H1 (cell line): Measurements from ENCODE around the gene PCDHGA1. TPM values are rescaled to one million over a fixed set of nuclear protein-coding genes. Genes with fewer than 3 reads are reported as not detected.

Experiments used
- ATF3 ChIP-seq: IDR thresholded peaks from 2 replicates; pipeline ENCODE4 v1.6.1; 2011; ENCODE audit warnings: low read depth, mild to moderate bottlenecking, low read length; ENCODE audit not compliant: insufficient read depth
- CBX5 ChIP-seq: fragments of 300-800, 300-1000 bp; sonication (generic); IDR thresholded peaks from 2 replicates; pipeline ENCODE4 v1.7.1; 2016; ENCODE audit warnings: antibody characterized with exemption, low read length, low read depth
- CTCF ChIP-seq, 3 experiments: IDR thresholded peaks; 1 replicate in 2 of 3; 2 replicates in 1 of 3; pipeline versions ENCODE4 v1.5.1 to v1.6.1; 2011; ENCODE audit warnings: low read length in 3 of 3, mild to moderate bottlenecking in 3 of 3, inconsistent platforms in 2 of 3, low read depth in 1 of 3, moderate library complexity in 1 of 3; ENCODE audit not compliant: insufficient read depth in 1 of 3; ENCODE audit errors: control extremely low read depth in 1 of 3
- GABPA ChIP-seq: IDR thresholded peaks from 2 replicates; pipeline ENCODE4 v1.6.1; 2011; ENCODE audit warnings: mild to moderate bottlenecking, low read length, moderate library complexity, borderline replicate concordance; ENCODE audit not compliant: insufficient read depth
- MAX ChIP-seq: IDR thresholded peaks from 2 replicates; pipeline ENCODE4 v1.6.1; 2012; ENCODE audit warnings: inconsistent platforms
- POU5F1 ChIP-seq: IDR thresholded peaks from 2 replicates; pipeline ENCODE4 v1.6.1; 2011; ENCODE audit warnings: low read depth, mild to moderate bottlenecking, low read length, moderate library complexity
- SIN3A ChIP-seq, 2 experiments: IDR thresholded peaks in 1 of 2; conservative IDR thresholded peaks in 1 of 2; 2 replicates each; pipeline ENCODE4 v1.6.1; 2011 to 2012; ENCODE audit warnings: low read length in 2 of 2, improper control_type of control experiment in 1 of 2, low read depth in 1 of 2, mild to moderate bottlenecking in 1 of 2
- YY1 ChIP-seq: IDR thresholded peaks from 2 replicates; pipeline ENCODE4 v1.6.1; 2011; ENCODE audit warnings: low read depth, mild to moderate bottlenecking, low read length
- polyA plus RNA-seq, 7 experiments: library from polyadenylated mRNA; depleted of rRNA in 3 of 7; stranded (reverse) in 5 of 7; unstranded in 2 of 7; fragments of >200 nt in 5 of 7; fragments of 200-250 nt in 2 of 7; gene quantifications; 1 replicate in 5 of 7; 2 replicates in 1 of 7; 4 replicates in 1 of 7; pipeline versions ENCODE4 v1.2.1 to v1.2.3, GENCODE V29; 2011 to 2013; ENCODE audit warnings: missing spikeins in 2 of 7, mixed read lengths in 2 of 7
- total RNA-seq: library from RNA; stranded (reverse); fragmentation: NEBNext Ultra II Directional; extraction: Animal tissue kit (Norgen Biotek cat#: 25700); gene quantifications from 2 replicates; pipeline ENCODE4 v1.2.1, GENCODE V29; 2021

The PCDHGA1 gene
- total and polyA plus RNA-seq, 2 of the 8 experiments (the other 6 are each of a cell fraction or from before 2014, with no cell fraction given): 0.57 to 0.89 TPM

DNA sequence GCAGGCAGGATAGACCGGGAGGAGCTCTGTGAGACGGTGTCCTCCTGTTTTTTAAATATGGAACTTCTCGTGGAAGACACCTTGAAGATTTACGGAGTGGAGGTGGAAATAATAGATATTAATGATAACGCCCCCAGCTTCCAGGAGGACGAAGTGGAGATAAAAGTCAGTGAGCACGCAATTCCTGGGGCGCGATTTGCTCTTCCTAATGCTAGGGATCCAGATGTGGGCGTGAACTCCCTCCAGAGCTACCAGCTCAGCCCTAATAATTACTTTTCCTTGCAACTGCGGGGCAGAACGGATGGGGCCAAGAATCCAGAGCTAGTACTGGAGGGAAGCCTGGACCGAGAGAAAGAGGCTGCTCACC is 91.2 kb downstream of the PCDHGA1 start (continued):
- TF ChIP-seq CTCF (IDR thresholded peaks at IDR 0.05; ENCODE audit: control extremely low read depth in 1 of 3, insufficient read depth in 1 of 3, low read depth in 1 of 3, low read length in 3 of 3) (no peak), GABPA (no peak), CBX5 (no peak), SIN3A (conservative IDR thresholded peaks at IDR 0.05 in 1 of 2, IDR thresholded peaks at IDR 0.05 in 1 of 2; ENCODE audit: low read depth in 1 of 2, low read length in 2 of 2) (no peak), YY1 (no peak), ATF3 (no peak), POU5F1 (no peak), MAX (no peak)
